ENCODE data around the gene KCNK15.

DNA sequence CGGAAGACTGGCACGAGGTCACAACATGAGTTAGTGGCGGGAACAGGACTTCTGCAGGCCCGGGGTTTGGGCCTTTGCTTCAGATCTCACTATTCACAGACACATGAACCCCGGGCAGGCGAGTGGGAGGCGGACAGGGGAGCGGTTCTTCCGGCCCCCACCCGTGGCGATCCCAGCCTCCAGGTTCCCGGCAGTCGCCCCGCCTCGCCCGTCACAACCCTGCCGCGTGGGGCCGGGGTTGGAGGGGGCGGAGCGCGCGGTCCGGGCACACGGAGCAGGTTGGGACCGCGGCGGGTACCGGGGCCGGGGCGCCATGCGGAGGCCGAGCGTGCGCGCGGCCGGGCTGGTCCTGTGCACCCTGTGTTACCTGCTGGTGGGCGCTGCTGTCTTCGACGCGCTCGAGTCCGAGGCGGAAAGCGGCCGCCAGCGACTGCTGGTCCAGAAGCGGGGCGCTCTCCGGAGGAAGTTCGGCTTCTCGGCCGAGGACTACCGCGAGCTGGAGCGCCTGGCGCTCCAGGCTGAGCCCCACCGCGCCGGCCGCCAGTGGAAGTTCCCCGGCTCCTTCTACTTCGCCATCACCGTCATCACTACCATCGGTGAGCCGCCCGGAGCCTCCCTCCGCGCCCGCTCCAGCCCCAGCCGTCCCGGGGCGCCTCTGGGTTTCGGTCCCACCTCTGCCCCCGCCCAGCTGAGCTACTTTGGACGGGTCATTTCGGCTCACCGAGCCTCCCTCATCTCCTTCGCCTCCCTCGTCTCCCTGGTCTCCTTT is at the start of gene KCNK15:
- TF ChIP-seq EZH2 (optimal IDR thresholded peaks at IDR 0.05; ENCODE audit: low read depth, low read length), result peak; percentile 30
- no peak for TF ChIP-seq EZH2phosphoT487 (IDR thresholded peaks at IDR 0.05; ENCODE audit: low read length)

Data from MM.1S (cell line).